ENCODE measurements around the gene ATG2B.
"Not testable (repeated sequence)": the region's sequence is repeated elsewhere in the genome, so short reads cannot be mapped to it uniquely, and the experiment has no call there.

Gene ATG2B

GRCh38 chr14:96250485-96250884 lies 112.7 kb downstream of the ATG2B start:
- ATAC-seq (no peak), DNase-seq (no peak)

GRCh38 chr14:96249029-96249428 lies 114.1 kb downstream of the ATG2B start:
- ATAC-seq (no peak), DNase-seq (no peak)

- DNase-seq (no peak), ATAC-seq (no peak)
Observed at GRCh38 chr14:96247031-96247430, 116.1 kb downstream of the ATG2B start.

- DNase-seq: no peak
- ATAC-seq: no peak
Observed at GRCh38 chr14:96246539-96246847, 116.6 kb downstream of the ATG2B start.

GRCh38 chr14:96245710-96246538 lies 117.2 kb downstream of the ATG2B start:
- DNase-seq (no peak), ATAC-seq (no peak)

- ATAC-seq, DNase-seq: not testable (repeated sequence)
Observed at GRCh38 chr14:96245074-96245473, 118.1 kb downstream of the ATG2B start.

- ATAC-seq (no peak), DNase-seq (no peak)
Observed at GRCh38 chr14:96243785-96244184, 119.4 kb downstream of the ATG2B start.

GRCh38 chr14:96242126-96242525 lies 121.0 kb downstream of the ATG2B start:
- no peak for DNase-seq
- no peak for ATAC-seq

GRCh38 chr14:96240641-96241040 lies 122.5 kb downstream of the ATG2B start:
- ATAC-seq (no peak), DNase-seq (no peak)

- ATAC-seq: no peak
- no peak for DNase-seq
Observed at GRCh38 chr14:96239711-96240141, 123.4 kb downstream of the ATG2B start.

- DNase-seq (no peak), ATAC-seq (no peak)
Observed at GRCh38 chr14:96238676-96239265, 124.4 kb downstream of the ATG2B start.

- ATAC-seq (no peak), DNase-seq (no peak)
Observed at GRCh38 chr14:96237641-96238040, 125.5 kb downstream of the ATG2B start.

GRCh38 chr14:96235426-96235825 lies 127.7 kb downstream of the ATG2B start:
- DNase-seq: no peak
- ATAC-seq: no peak

GRCh38 chr14:96233661-96234060 lies 129.5 kb downstream of the ATG2B start:
- DNase-seq: no peak

GRCh38 chr14:96232506-96232905 lies 130.6 kb downstream of the ATG2B start:
- DNase-seq (no peak), ATAC-seq (no peak)

More at GRCh38 chr14:96233661-96234060, 129.5 kb downstream of the ATG2B start:
- ATAC-seq: no peak

GRCh38 chr14:96231526-96232130 lies 131.5 kb downstream of the ATG2B start:
- ATAC-seq (no peak), DNase-seq (no peak)

GRCh38 chr14:96231056-96231455 lies 132.1 kb downstream of the ATG2B start:
- no peak for DNase-seq
- no peak for ATAC-seq

GRCh38 chr14:96229315-96229714 lies 133.8 kb downstream of the ATG2B start:
- DNase-seq (no peak), ATAC-seq (no peak)

All from stimulated activated naive CD8-positive, alpha-beta T cell treated with anti-CD3 and anti-CD28 coated beads, Interleukin-15, Interleukin-2, amounts not matched to agents 100 U/mL and 50 U/mL, for 24 hours (primary cell).